HEK293T (cell line): ENCODE results near the gene FARP1.

ENCODE experiments used
- CTCF ChIA-PET: fragments of 350-600 bp; formaldehyde crosslinking; extraction: SDS; loops from one replicate; lab custom pipeline; 2021; ENCODE audit warnings: antibody characterized with exemption, inconsistent platforms; lab: Yijun Ruan, JAX
- POLR2A ChIA-PET: fragments of 350-600 bp; formaldehyde crosslinking; extraction: SDS; loops from one replicate; lab custom pipeline; 2020; ENCODE audit warnings: antibody characterized with exemption, inconsistent platforms; lab: Yijun Ruan, JAX
- DNase-seq: peaks from one replicate; pipeline ENCODE4 v3.0.0; 2012; ENCODE audit warnings: mixed read lengths; ENCODE audit errors: extremely low spot score
- ARNT ChIP-seq: fragments of 450-650 bp; IDR thresholded peaks from 2 replicates; pipeline ENCODE4 v1.6.1; 2017; ENCODE audit warnings: mild to moderate bottlenecking
- BHLHE40 ChIP-seq: fragments of 450-650 bp; IDR thresholded peaks from 2 replicates; pipeline ENCODE4 v1.6.1; 2016; ENCODE audit warnings: mild to moderate bottlenecking, moderate library complexity, borderline replicate concordance
- CTBP1 ChIP-seq: fragments of 450-650 bp; IDR thresholded peaks from 2 replicates; pipeline ENCODE4 v1.6.1; 2016; ENCODE audit warnings: borderline replicate concordance
- ELF4 ChIP-seq: fragments of 450-650 bp; IDR thresholded peaks from 2 replicates; pipeline ENCODE4 v1.6.1; 2017; ENCODE audit warnings: antibody characterized with exemption
- FOXA1 ChIP-seq: fragments of 450-650 bp; IDR thresholded peaks from 2 replicates; pipeline ENCODE4 v1.6.1; 2016; ENCODE audit warnings: mild to moderate bottlenecking
- FOXK2 ChIP-seq: fragments of 450-650 bp; IDR thresholded peaks from 2 replicates; pipeline ENCODE4 v1.6.1; 2016; ENCODE audit warnings: mild to moderate bottlenecking
- FOXM1 ChIP-seq: fragments of 450-650 bp; IDR thresholded peaks from 2 replicates; pipeline ENCODE4 v1.6.1; 2017; ENCODE audit warnings: mild to moderate bottlenecking, borderline replicate concordance
- HDGF ChIP-seq: fragments of 450-650 bp; IDR thresholded peaks from 2 replicates; pipeline ENCODE4 v1.6.1; 2017; ENCODE audit warnings: antibody characterized with exemption, borderline replicate concordance
- L3MBTL2 ChIP-seq: fragments of 450-650 bp; conservative IDR thresholded peaks from 2 replicates; pipeline ENCODE4 v1.6.1; 2016; ENCODE audit warnings: mild to moderate bottlenecking
- LEF1 ChIP-seq: fragments of 450-650 bp; IDR thresholded peaks from 2 replicates; pipeline ENCODE4 v1.6.1; 2017; ENCODE audit warnings: mild to moderate bottlenecking, borderline replicate concordance
- NFRKB ChIP-seq: fragments of 450-650 bp; IDR thresholded peaks from 2 replicates; pipeline ENCODE4 v1.6.1; 2016; ENCODE audit warnings: mild to moderate bottlenecking, moderate library complexity
- PKNOX1 ChIP-seq: fragments of 450-650 bp; IDR thresholded peaks from 2 replicates; pipeline ENCODE4 v1.6.1; 2016
- SP1 ChIP-seq: fragments of 450-650 bp; IDR thresholded peaks from 2 replicates; pipeline ENCODE4 v1.6.1; 2017
- SUZ12 ChIP-seq: fragments of 450-650 bp; IDR thresholded peaks from 2 replicates; pipeline ENCODE4 v1.6.1; 2016; ENCODE audit warnings: mild to moderate bottlenecking
- TARDBP ChIP-seq: fragments of 450-650 bp; IDR thresholded peaks from 2 replicates; pipeline ENCODE4 v1.6.1; 2016
- ZNF384 ChIP-seq: fragments of 450-650 bp; IDR thresholded peaks from 2 replicates; pipeline ENCODE4 v1.6.1; 2016

Gene FARP1

GRCh38 chr13:98219685-98220084 lies 76.8 kb downstream of the FARP1 start:
- DNase-seq = no peak
- ChIA-PET POLR2A (no interaction called here), CTCF (no interaction called here)
- no peak for TF ChIP-seq FOXA1
- no peak for TF ChIP-seq ZNF384
- no peak for TF ChIP-seq CTBP1
- no peak for TF ChIP-seq TARDBP
- no peak for TF ChIP-seq LEF1
- TF ChIP-seq FOXM1 = no peak
- no peak for TF ChIP-seq L3MBTL2
- no peak for TF ChIP-seq HDGF
- TF ChIP-seq ELF4 = no peak
- TF ChIP-seq SUZ12 = no peak
- no peak for TF ChIP-seq SP1
- TF ChIP-seq ARNT = no peak
- TF ChIP-seq FOXK2 = no peak
- no peak for TF ChIP-seq BHLHE40
- TF ChIP-seq PKNOX1 = no peak
- no peak for TF ChIP-seq NFRKB

GRCh38 chr13:98220271-98220791 lies 77.4 kb downstream of the FARP1 start:
- ChIA-PET POLR2A (no interaction called here), CTCF (no interaction called here)
- DNase-seq = no peak
- TF ChIP-seq ELF4 = no peak
- no peak for TF ChIP-seq LEF1

GRCh38 chr13:98221234-98221633 lies 78.3 kb downstream of the FARP1 start:
- CTCF ChIA-PET = interaction anchor here (0.6 kb wide), 1 partner anchor 1553 kb away, joined by 6 read pairs; no protein-coding TSS in a partner anchor
- POLR2A ChIA-PET = no interaction called here
- TF ChIP-seq FOXM1 = no peak
- no peak for TF ChIP-seq PKNOX1
- no peak for TF ChIP-seq ZNF384
- no peak for TF ChIP-seq SP1
- no peak for TF ChIP-seq NFRKB
- no peak for TF ChIP-seq TARDBP
- TF ChIP-seq HDGF = no peak
- no peak for DNase-seq

GRCh38 chr13:98222081-98222554 lies 79.2 kb downstream of the FARP1 start:
- TF ChIP-seq L3MBTL2 (no peak), ELF4 (no peak), ZNF384 (no peak), FOXM1 (no peak), SUZ12 (no peak), ARNT (no peak), LEF1 (no peak), PKNOX1 (no peak)
- DNase-seq = no peak
- CTCF ChIA-PET = interaction anchor here (0.7 kb wide), 1 partner anchor 18 kb away, joined by 3 read pairs; no protein-coding TSS in a partner anchor
- POLR2A ChIA-PET = no interaction called here

GRCh38 chr13:98222816-98223215 lies 79.9 kb downstream of the FARP1 start:
- DNase-seq = no peak
- TF ChIP-seq LEF1 = no peak
- no peak for TF ChIP-seq PKNOX1
- no peak for TF ChIP-seq HDGF
- TF ChIP-seq L3MBTL2 = no peak
- no peak for TF ChIP-seq FOXM1
- TF ChIP-seq FOXK2 = no peak
- TF ChIP-seq TARDBP = no peak
- no peak for TF ChIP-seq SUZ12
- TF ChIP-seq NFRKB = no peak
- TF ChIP-seq ZNF384 = no peak
- TF ChIP-seq ARNT = no peak

GRCh38 chr13:98223741-98224140 lies 80.8 kb downstream of the FARP1 start:
- CTCF ChIA-PET = no interaction called here
- TF ChIP-seq LEF1 (no peak), ELF4 (no peak), ZNF384 (no peak)
- no peak for DNase-seq
- POLR2A ChIA-PET = no interaction called here

More at GRCh38 chr13:98222816-98223215, 79.9 kb downstream of the FARP1 start:
- POLR2A ChIA-PET = no interaction called here
- CTCF ChIA-PET = no interaction called here

DNA sequence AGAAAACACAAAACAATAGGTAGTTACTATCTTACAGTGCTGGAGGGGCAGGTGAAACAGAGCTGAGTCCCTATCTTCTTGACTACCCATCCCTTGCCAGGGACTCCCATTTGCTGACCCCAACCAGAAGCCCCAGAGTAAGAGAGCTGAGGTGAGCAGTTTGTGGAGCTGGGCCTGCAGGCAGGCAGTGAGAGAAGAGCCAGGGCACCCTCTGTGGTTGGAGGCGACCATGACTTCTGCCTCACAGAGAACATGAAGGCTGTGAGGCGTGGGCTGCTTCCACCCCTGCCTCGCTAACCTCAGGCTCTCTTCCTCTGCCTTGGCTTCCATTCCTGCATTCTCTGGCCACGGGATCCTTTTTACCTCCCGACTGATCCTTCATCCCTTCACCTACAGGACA lies 81.7 kb downstream of the FARP1 start:
- POLR2A ChIA-PET = no interaction called here
- no peak for DNase-seq
- no peak for TF ChIP-seq HDGF
- TF ChIP-seq L3MBTL2 = no peak
- TF ChIP-seq PKNOX1 = no peak
- no peak for TF ChIP-seq FOXA1
- TF ChIP-seq SUZ12 = no peak
- no peak for TF ChIP-seq FOXM1
- TF ChIP-seq NFRKB = no peak
- no peak for TF ChIP-seq ARNT
- no peak for TF ChIP-seq ELF4
- TF ChIP-seq LEF1 = no peak
- CTCF ChIA-PET = interaction anchor here (0.7 to 1.1 kb wide), 2 partner anchors 10 to 33 kb away, joined by 3 read pairs; no protein-coding TSS in a partner anchor
